Glomerular visceral epithelial cell (primary cell): ENCODE results near the gene KRTAP10-7.
"Not testable (repeated sequence)": the region's sequence is repeated elsewhere in the genome, so short reads cannot be mapped to it uniquely, and the experiment has no call there.

Experiments used
- DNase-seq: peaks from one replicate; pipeline ENCODE4 v3.0.0-alpha.2; 2016; ENCODE audit errors: extremely low spot score

The KRTAP10-7 gene

GRCh38 chr21:44590311-44590721, 10.1 kb upstream of the KRTAP10-7 start:
- no peak for DNase-seq

GRCh38 chr21:44590897-44591800, 9.2 kb upstream of the KRTAP10-7 start:
- DNase-seq, result not testable (repeated sequence)

- not testable (repeated sequence) for DNase-seq
These were observed 8.6 kb upstream of the KRTAP10-7 start for GRCh38 chr21:44591801-44592130.

- DNase-seq, result no peak
These were observed 7.7 kb upstream of the KRTAP10-7 start, which contains the start of gene KRTAP10-6 for GRCh38 chr21:44592446-44593311. Gene KRTAP10-6 (minus strand): TSS chr21:44592505. CDS start chr21:44592484, 21 bp downstream.

- no peak for DNase-seq
These were observed 6.6 kb upstream of the KRTAP10-7 start for GRCh38 chr21:44593598-44594405.

- DNase-seq, result no peak
These were observed 5.9 kb upstream of the KRTAP10-7 start for GRCh38 chr21:44594406-44594916.

GRCh38 chr21:44595524-44595923, 4.9 kb upstream of the KRTAP10-7 start:
- no peak for DNase-seq

DNA sequence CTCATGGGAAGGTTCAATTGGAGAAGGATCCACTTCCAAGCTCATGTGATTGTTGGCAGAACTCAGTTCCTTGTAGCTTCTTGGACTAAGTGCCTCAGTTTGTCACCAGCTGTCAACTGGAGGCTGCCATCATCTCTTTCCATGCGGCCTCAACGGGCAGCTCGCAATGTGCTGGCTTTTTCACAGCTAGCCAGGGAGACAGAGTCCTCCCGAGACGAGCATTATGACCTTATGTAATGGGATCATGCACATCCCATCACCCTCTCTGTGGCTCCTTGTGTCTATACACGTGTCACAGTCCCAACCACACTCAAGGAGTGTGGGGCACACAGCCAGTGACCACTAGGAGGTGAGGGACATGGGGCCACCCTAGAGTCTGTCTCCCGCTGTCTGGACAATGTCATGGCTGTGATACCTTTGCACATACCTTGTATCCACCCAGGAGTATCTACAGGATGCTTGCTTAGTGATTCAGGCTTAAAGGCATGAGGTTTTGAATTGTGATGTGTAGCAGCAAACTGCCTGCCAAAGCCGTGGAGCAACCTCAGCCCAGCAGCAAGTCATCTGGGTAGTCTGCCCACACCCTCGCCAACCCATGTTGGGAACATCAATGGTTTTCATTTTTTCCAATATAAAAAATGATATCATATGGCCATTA, 4.2 kb upstream of the KRTAP10-7 start:
- DNase-seq, result peak; percentile 15

DNA sequence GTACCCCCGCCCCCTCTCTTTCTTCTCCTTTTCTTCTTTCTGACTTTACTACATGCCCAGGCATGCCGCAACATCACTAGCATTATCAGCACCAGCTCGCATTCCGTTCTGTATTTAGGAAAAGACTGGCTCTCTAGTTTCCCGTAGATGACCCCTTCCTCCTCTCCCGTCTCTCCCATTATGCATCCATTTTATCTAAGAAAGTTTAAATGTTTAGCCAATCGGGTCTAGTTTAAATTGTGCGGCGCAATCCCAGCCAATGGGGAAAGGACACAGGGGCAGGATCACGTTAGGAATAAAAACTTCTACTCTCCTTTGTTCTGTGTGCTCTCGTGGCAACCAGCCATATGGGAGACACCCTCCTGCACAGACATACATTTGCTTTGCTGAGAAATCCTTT, 2.3 kb upstream of the KRTAP10-7 start:
- no peak for DNase-seq

DNA sequence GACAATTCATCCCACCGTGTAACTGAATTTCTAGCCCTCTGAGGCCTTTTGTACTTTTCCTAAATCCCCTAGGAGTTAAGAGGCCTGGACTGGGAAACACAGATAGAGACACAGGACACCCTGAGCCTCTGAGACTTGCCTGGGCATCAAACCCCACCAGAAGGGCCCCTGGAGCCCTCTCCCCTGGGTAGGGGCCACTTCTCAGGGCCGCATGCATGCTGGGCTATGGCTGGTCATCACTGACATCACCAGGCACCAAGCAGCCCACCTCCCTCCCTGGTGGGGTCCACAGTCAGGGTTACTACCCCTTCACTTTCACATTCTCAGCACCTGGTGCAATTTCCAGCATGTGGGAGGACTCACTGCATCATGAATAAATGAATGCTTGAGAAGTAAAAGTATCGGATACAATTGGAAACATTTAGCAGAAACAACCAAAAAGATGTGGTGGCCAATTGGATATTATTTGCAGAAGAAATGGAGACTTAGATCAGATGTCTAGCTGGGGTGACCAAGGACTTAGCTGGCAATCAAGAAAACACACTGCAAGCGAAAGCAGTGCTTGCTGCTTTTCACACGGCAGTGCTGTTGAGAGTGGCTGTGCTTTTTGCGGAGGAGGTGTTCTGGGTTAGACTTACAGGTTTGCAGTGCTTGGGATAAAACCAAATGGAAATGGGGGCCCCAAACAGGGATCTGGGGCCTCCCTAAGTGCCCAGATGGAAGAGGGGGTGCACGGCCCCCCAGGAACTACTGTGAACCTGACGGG, 950 bp upstream of the KRTAP10-7 start:
- DNase-seq, result no peak

DNA sequence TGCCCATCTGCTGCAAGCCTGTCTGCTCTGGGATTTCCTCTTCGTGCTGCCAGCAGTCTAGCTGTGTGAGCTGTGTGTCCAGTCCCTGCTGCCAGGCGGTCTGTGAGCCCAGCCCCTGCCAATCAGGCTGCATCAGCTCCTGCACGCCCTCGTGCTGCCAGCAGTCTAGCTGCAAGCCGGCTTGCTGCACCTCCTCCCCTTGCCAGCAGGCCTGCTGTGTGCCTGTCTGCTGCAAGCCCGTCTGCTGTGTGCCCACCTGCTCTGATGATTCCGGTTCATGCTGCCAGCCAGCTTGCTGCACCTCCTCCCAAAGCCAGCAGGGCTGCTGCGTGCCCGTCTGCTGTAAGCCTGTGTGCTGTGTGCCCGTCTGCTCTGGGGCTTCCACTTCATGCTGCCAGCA, 694 bp downstream of the KRTAP10-7 start:
- DNase-seq, result not testable (repeated sequence)

DNA sequence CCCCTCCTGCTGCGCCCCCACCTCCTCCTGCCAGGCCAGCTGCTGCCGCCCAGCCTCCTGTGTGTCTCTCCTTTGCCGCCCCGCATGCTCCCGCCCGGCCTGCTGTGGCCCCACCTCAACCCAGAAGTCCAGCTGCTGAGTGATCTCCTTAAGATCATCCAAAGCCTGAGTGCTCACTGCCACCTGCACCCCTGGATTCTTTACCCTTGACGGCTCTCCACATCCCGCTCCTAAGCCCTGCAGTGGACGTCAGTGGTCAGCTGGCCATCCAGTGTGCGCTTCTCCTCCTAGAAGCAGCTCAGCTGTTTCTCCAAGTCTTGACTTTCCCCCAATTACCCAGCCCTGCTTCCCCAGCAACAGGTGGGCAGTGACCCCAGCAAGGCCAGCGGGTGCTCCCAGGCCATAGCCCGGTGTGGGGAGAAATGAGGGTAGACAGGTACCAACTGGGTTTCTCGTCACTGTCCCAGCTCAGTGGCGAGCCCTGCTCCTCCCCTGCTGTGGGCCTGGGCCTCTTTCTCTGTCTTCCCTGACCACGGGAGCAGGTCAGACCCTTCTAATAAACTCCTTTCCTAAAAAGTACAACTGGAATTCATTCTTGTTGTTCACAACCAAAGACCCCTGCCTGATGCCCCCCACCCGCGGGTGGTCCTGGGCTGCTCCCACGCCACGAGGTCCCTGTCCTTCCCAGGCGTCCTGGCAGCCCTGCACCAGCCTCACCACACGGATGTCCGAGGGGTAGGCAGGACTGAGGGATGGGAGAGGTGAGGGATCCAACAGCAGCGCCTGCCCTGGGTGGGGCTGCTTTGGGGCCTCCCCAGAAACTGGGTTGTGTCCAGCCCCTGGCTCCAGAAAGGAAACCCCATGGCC, 1.4 kb downstream of the KRTAP10-7 start:
- DNase-seq, result no peak

GRCh38 chr21:44602463-44602850, 2.1 kb downstream of the KRTAP10-7 start:
- no peak for DNase-seq

DNA sequence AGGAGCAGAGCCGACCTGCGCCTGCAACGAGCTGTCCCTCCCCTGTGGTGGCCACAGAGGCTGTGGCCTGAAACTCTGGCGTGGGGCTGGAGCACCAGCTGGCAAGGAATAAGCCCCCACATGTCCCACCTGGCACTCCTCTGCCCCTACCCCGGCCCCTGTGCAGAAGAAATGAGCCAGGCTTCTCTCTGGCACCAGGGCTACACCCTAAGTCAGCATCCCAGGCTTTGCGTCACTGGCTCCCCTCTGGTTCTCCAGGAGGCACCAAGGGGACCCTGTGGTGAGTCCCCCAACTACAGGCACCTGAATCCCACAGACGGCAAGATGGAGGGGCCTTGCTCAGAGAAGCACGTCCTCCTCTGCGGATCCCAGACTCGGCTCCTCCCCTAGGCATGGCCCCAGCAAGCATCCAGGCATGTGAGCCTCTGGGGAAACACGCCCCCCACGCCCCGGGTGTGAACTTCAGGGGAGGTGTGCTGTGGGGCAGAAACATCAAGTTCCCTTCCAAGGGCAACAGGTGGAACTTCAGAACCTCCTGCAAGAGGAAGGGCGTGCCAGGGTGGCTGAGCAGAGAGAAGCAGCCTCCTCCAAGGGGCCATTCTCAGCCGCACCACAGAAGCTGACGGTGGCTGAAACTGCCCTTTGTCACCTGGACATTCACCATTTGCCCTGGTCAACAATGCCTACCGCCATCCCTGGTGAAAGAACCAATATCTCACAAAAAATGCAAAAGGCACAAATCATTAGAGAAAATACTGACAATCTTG, 2.9 kb downstream of the KRTAP10-7 start:
- DNase-seq, result no peak

DNA sequence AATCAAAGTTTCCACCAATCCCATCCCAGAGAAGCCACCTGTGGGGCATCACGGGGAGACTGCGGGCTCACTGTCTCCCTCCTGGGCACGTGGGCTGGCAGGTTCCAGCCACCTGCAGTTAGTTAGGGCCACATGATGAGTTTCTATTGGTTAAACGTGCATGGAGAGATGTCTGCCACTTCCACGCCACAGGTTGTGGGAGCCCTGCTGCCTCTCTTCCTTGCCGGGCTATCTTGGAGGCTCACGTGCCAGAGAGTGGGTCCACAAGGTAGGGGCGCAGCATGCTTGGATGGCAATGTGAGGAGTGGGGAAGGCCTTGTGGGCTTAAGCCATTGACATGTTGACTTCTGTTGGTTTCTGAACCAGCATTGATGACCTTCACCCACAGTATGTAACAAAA, 3.5 kb downstream of the KRTAP10-7 start:
- DNase-seq, result no peak

- no peak for DNase-seq
These were observed 6.1 kb downstream of the KRTAP10-7 start for GRCh38 chr21:44606495-44606894.

DNA sequence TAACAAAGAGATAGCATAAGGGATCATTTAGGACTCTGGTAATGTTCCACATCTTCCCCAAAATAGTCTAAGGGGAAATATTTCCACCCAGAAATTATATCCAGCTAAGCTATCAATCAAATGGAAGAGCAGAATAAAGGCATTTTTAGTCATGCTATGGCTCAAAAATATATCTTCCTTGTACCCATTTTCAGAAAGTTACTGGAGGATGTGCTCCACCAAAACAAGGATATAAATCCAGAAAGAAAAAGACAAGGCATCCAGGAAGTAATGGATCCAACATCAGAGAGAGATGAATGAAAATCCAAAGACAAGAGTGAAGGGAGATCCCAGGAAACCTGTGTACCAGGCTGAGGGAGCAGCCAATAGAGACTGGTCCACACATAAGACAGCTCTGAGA, 8.8 kb downstream of the KRTAP10-7 start:
- no peak for DNase-seq

DNA sequence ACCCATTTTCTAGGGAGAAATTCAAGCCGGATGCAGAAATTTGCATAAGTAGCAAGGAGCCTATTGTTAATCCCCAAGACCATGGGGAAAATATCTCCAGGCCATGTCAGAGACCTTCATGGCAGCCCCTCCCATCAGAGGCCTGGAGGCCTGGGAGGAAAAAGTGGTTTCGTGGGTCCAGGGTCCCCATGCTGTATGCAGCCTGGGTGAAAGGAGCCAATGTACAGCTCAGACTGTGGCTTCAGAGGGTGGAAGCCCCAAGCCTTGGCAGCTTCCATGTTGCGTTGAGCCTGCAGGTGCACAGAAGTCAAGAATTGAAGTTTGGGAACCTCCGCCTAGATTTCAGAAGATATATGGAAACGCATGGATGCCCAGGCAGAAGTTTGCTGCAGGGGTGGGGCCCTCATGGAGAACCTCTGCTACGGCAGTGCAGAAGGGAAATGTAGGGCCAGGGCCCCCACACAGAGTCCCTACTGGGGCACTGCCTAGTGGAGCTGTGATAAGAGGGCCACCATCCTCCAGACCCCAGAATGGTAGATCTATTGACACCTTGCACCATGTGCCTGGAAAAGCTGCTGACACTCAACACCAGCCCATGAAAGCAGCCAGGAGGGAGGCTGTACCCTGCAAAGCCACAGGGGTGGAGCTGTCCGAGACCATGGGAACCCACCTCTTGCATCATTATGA, 9.9 kb downstream of the KRTAP10-7 start:
- DNase-seq, result not testable (repeated sequence)
